ENCODE measurements around the gene PTCRA.

PTCRA gene

GRCh38 chr6:42971746-42972327 lies 56.0 kb downstream of the PTCRA start:
- DNase-seq = no peak

DNA sequence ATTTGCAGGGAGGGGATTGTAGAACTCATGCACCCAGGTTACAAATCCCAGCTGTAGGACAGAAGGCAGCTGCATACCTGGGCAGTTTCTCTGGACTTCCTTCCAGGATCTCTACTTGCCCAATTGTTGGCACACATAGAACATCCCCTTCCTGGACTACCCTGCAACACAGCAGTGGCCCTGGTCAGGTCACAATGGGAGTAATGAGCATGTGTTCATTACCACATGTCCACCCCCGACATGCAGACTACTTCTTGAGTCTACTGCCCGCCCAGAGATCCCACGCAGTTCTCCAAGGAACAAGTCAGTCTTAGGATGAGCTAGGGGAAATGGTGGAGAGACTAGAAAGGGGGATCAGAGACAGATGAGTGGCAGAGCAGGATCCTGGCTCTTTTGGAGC lies 58.1 kb downstream of the PTCRA start:
- DNase-seq = no peak

GRCh38 chr6:42974919-42975505 lies 59.2 kb downstream of the PTCRA start:
- DNase-seq = no peak

Data from right kidney (tissue), 1 donor.